ENCODE measurements around the gene ADAMTS18.
A peak's percentile ranks its signal among the peaks of the same experiment; 100 is the strongest.

Gene ADAMTS18

DNA sequence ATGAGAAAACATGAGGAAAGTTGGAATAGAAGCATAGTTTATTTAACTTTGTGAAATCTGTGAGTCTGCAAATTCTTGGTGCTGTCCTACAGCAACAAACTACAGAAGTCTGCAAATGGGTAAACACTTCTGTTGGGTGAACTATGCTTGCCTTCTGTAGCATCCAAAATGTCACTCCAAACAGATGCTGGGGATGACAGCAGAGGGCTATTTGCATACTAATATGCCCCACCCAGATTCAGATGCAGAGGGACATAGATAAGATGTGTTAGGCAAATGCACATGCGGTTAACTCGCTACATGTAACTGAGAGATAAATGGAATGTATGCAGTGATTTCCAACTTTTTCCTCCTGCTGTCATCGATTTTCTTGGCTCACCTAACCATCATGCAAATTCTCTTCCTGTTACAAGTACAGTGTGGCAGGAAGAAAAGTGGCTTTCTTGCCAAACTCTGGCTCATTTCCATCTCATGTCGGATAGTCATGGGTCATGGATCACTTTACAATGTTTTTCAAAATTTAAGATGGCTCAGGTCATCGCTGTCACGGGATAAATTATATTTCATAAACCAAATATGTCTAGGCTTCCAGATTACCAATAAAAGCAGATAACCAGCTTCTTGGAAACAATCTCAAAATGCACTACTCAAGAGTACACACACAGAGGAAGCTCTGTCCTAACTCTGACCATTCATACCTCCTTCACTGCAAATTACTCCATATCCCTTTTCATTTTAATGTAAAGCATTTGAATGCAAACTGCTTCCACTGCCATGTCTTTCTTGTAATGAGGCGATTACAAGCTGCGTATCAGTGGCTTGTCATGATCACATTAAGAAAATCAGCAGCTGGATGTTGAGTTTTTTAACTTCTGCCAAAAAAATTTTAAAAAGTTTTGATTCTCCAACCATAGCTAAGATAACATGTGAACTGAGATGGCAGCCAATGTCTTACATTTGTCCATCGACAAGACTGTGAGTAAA lies 47.7 kb downstream of the ADAMTS18 start:
- TF ChIP-seq, protein P1, sequence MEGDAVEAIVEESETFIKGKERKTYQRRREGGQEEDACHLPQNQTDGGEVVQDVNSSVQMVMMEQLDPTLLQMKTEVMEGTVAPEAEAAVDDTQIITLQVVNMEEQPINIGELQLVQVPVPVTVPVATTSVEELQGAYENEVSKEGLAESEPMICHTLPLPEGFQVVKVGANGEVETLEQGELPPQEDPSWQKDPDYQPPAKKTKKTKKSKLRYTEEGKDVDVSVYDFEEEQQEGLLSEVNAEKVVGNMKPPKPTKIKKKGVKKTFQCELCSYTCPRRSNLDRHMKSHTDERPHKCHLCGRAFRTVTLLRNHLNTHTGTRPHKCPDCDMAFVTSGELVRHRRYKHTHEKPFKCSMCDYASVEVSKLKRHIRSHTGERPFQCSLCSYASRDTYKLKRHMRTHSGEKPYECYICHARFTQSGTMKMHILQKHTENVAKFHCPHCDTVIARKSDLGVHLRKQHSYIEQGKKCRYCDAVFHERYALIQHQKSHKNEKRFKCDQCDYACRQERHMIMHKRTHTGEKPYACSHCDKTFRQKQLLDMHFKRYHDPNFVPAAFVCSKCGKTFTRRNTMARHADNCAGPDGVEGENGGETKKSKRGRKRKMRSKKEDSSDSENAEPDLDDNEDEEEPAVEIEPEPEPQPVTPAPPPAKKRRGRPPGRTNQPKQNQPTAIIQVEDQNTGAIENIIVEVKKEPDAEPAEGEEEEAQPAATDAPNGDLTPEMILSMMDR (IDR thresholded peaks at IDR 0.05; ENCODE audit: control insufficient read depth, extremely low read depth, insufficient read depth): no peak
- DNase-seq (ENCODE audit: low read depth): no peak
- no peak overlapping the region for H3K4me3 ChIP-seq (ENCODE audit: low read depth, low read length)

DNA sequence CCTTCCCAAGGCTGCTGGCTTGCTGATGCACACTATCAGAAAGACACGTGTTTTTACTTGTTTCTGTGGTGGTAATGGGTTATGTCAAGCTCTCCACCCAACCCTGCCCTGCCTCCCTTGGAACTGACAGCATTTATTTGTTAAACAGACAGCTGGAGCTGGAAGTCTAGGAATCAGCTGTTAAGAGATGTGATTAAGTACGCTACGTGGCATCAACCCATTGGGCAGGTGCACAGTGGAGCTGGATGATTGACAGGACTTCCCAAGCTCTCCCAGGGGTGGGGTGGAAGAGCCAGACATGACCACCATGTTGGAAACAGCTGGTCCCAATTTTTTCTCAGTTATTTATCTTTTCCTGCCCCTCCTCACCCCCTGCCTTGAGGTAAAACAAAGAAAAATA lies 49.4 kb downstream of the ADAMTS18 start:
- TF ChIP-seq, protein P1 (IDR thresholded peaks at IDR 0.05; ENCODE audit: control insufficient read depth, extremely low read depth, insufficient read depth): no peak
- H3K4me3 ChIP-seq (ENCODE audit: low read depth, low read length): no peak overlapping the region
- DNase-seq (ENCODE audit: low read depth): no peak

DNA sequence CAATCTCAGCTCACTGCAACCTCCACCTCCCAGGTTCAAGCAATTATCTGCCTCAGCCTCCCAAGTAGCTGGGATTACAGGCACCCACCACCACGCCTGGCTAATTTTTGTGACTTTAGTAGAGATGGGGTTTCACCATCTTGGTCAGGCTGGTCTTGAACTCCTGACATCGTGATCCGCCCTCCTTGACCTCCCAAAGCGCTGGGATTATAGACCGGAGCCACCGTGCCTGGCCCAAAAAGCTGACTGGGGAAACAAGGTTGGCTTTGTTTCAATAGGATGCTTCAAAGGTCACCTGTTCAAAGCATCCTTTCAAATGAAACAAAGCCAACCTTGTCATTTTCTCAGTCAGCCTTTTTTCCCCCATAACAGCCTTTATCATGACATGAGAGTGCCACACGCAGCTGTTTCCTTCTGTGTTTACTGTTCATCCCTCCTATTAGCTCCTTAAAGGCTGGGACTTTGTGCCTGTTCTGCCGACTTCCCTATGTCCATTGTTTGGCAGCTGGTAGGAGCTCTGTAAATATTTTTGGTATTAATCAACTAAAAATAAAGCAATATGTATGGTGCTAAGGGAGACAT lies 51.1 kb downstream of the ADAMTS18 start:
- no peak for DNase-seq (ENCODE audit: low read depth)
- TF ChIP-seq, protein P1 (IDR thresholded peaks at IDR 0.05; ENCODE audit: control insufficient read depth, extremely low read depth, insufficient read depth): no peak
- no peak overlapping the region for H3K4me3 ChIP-seq (ENCODE audit: low read depth, low read length)

DNA sequence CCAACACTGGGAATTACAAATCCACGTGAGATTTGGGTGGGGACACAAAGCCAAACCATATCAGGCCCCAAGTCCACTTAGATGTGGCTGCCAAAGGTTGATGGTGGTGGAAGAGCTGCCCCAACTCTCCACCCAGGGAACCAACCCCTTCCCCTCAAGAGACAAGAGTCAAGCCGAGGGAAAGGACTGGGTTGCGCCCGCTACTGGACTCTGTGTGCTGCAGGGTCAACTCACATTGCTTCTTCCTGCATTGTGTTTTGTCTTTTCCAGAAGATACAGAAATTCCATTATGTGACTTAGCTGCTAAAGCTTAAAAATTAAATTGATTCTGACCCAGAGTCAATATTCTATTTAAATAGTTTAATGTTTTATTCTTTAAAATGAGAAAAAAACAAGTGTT lies 58.5 kb downstream of the ADAMTS18 start:
- no peak for DNase-seq (ENCODE audit: low read depth)
- TF ChIP-seq, protein P1 (IDR thresholded peaks at IDR 0.05; ENCODE audit: control insufficient read depth, extremely low read depth, insufficient read depth): no peak
- no peak overlapping the region for H3K4me3 ChIP-seq (ENCODE audit: low read depth, low read length)

DNA sequence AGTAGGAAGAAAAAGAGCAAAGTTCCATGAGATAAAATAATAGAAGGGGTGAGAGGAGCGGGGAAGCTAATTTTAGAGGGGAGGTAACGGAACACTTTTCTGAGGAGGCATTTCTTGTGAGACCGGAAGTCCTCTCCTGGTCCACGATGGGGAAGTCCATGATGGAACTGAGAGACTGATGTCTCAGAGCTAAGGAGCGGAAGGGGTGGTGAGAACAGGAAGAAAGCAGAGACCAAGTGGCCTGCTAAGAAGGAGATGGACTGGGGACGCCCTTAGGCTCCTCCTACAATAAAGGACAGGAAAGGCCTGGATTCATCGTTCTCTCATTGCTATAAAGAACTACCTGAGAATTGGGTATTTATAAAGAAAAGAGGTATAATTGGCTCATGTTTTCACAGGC lies 59.4 kb downstream of the ADAMTS18 start:
- no peak for DNase-seq (ENCODE audit: low read depth)
- TF ChIP-seq, protein P1 (IDR thresholded peaks at IDR 0.05; ENCODE audit: control insufficient read depth, extremely low read depth, insufficient read depth): no peak
- no peak overlapping the region for H3K4me3 ChIP-seq (ENCODE audit: low read depth, low read length)

DNA sequence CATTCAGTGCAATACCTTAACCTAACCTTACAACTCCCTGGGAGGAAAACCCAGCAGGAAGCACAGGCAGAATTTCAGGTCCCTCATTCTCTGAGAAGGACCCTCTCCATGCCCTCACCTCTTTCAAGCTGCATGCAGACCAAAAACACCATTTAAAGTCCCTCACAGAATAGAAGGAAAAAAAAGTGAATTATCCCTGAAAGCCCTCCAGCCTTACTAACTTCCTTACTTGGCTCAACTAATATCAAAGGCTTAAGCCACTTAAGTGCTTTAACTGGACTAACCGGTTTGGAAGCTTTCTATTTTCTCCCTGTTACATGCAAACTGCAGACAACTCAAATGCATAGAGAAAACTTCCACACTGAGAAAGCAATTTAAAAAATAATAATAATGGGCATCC lies 60.5 kb downstream of the ADAMTS18 start:
- TF ChIP-seq, protein P1 (IDR thresholded peaks at IDR 0.05; ENCODE audit: control insufficient read depth, extremely low read depth, insufficient read depth): no peak
- DNase-seq (ENCODE audit: low read depth): peak; percentile 45
- H3K4me3 ChIP-seq (ENCODE audit: low read depth, low read length): no peak overlapping the region

All from LNCaP clone FGC (cell line).